Iris pigment epithelial cell (primary cell): Measurements from ENCODE around the gene WHRN.

Experiments
- DNase-seq: peaks from one replicate; pipeline ENCODE4 v3.0.0-alpha.2; 2011; ENCODE audit warnings: low read depth

WHRN gene

GRCh38 chr9:114492991-114493390 is 12.3 kb downstream of the WHRN start:
- DNase-seq = no peak

GRCh38 chr9:114491430-114492003 is 13.8 kb downstream of the WHRN start:
- no peak for DNase-seq

- no peak for DNase-seq
Observed at GRCh38 chr9:114489928-114490327, 15.3 kb downstream of the WHRN start.

- DNase-seq = no peak
Observed at GRCh38 chr9:114488398-114489129, 16.7 kb downstream of the WHRN start.

- peak; percentile 63 for DNase-seq
Observed at GRCh38 chr9:114487607-114488300, 17.5 kb downstream of the WHRN start.

- DNase-seq = peak; percentile 28
Observed at GRCh38 chr9:114486205-114486963, 18.9 kb downstream of the WHRN start.

- DNase-seq = peak; percentile 88
Observed at GRCh38 chr9:114484854-114485443, 20.3 kb downstream of the WHRN start.

GRCh38 chr9:114484215-114484853 is 20.9 kb downstream of the WHRN start:
- no peak for DNase-seq

- no peak for DNase-seq
Observed at GRCh38 chr9:114483499-114483898, 21.8 kb downstream of the WHRN start.

- no peak for DNase-seq
Observed at GRCh38 chr9:114482593-114482992, 22.7 kb downstream of the WHRN start.

- no peak for DNase-seq
Observed at GRCh38 chr9:114481789-114482188, 23.5 kb downstream of the WHRN start.

GRCh38 chr9:114480746-114481435 is 24.4 kb downstream of the WHRN start:
- DNase-seq = peak; percentile 28

- no peak for DNase-seq
Observed at GRCh38 chr9:114478871-114479270, 26.4 kb downstream of the WHRN start.

- no peak for DNase-seq
Observed at GRCh38 chr9:114478459-114478858, 26.8 kb downstream of the WHRN start.

- DNase-seq = no peak
Observed at GRCh38 chr9:114477642-114478041, 27.6 kb downstream of the WHRN start.

GRCh38 chr9:114476891-114477469 is 28.3 kb downstream of the WHRN start:
- DNase-seq = no peak

GRCh38 chr9:114475412-114476135 is 29.7 kb downstream of the WHRN start:
- no peak for DNase-seq

- DNase-seq = no peak
Observed at GRCh38 chr9:114474425-114474824, 30.8 kb downstream of the WHRN start.

GRCh38 chr9:114473447-114473801 is 31.8 kb downstream of the WHRN start:
- DNase-seq = no peak
